Caco-2 (cell line): Measurements from ENCODE around the gene FAT3. TPM values are rescaled to one million over a fixed set of nuclear protein-coding genes. Genes with fewer than 3 reads are reported as not detected.

ENCODE experiments used
- BruUV-seq: library from RNA; stranded (reverse); fragments of 400-500 nt; replicated peaks from 2 replicates; lab custom pipeline; 2021; lab: Mats Ljungman, UMichigan
- CTCF ChIA-PET: fragments of 300-600 bp; sonication (Branson Sonifier 250); formaldehyde crosslinking; loops from one replicate; lab custom pipeline; 2022; ENCODE audit warnings: antibody characterized with exemption; lab: Charles Lee
- POLR2A ChIA-PET: fragments of 300-600 bp; sonication (Branson Sonifier 250); formaldehyde crosslinking; loops from one replicate; lab custom pipeline; 2022; ENCODE audit warnings: antibody characterized with exemption; lab: Charles Lee
- DNase-seq, 2 experiments: peaks; one replicate each; pipeline versions ENCODE4 v3.0.0 to v3.0.0-alpha.2; 2020 to 2022
- H3K27me3 ChIP-seq: replicated peaks from 2 replicates; pipeline ENCODE4 v1.6.0; 2011; ENCODE audit warnings: low read length; ENCODE audit not compliant: control insufficient read depth, insufficient read depth
- H3K36me3 ChIP-seq: 2 replicates; pipeline ENCODE4 v1.5.1; 2011; ENCODE audit warnings: low read length; ENCODE audit not compliant: control insufficient read depth, insufficient read depth
- H3K4me1 ChIP-seq: fragments of 250-450 bp; sonication (Bioruptor Pico); 2 replicates; pipeline ENCODE4 v1.5.1; 2020; ENCODE audit warnings: mild to moderate bottlenecking
- H3K4me3 ChIP-seq: 2 replicates; pipeline ENCODE4 v1.5.1; 2011; ENCODE audit warnings: low read depth, mild to moderate bottlenecking, control low read depth, low read length
- H3K9me3 ChIP-seq: fragments of 250-450 bp; sonication (Bioruptor Pico); 2 replicates; pipeline ENCODE4 v1.5.1; 2020; ENCODE audit warnings: mild to moderate bottlenecking, moderate library complexity
- H3K27ac Mint-ChIP-seq: one replicate; pipeline ENCODE4 v1.8.0; 2022; ENCODE audit warnings: mixed read lengths; ENCODE audit not compliant: unreplicated experiment
- H3K27me3 Mint-ChIP-seq: one replicate; pipeline ENCODE4 v1.8.0; 2022; ENCODE audit warnings: mixed read lengths; ENCODE audit not compliant: insufficient read depth, unreplicated experiment
- H3K36me3 Mint-ChIP-seq: one replicate; pipeline ENCODE4 v1.8.0; 2022; ENCODE audit warnings: mild to moderate bottlenecking, mixed read lengths; ENCODE audit not compliant: insufficient read depth, unreplicated experiment
- H3K4me1 Mint-ChIP-seq: one replicate; pipeline ENCODE4 v1.8.0; 2022; ENCODE audit warnings: low read depth, mixed read lengths; ENCODE audit not compliant: unreplicated experiment
- H3K4me3 Mint-ChIP-seq: one replicate; pipeline ENCODE4 v1.8.0; 2022; ENCODE audit warnings: mild to moderate bottlenecking, moderate library complexity, mixed read lengths; ENCODE audit not compliant: unreplicated experiment
- H3K9me3 Mint-ChIP-seq: one replicate; pipeline ENCODE4 v1.8.0; 2022; ENCODE audit warnings: mixed read lengths; ENCODE audit not compliant: unreplicated experiment
- intact Hi-C: fragments of 100-400 bp; cut with micrococcal nuclease; formaldehyde crosslinking; loops from one replicate; pipeline ENCODE4 v1.10.0; 2022; ENCODE audit not compliant: unreplicated experiment
- total RNA-seq: library from RNA; stranded (reverse); gene quantifications from 2 replicates; pipeline ENCODE4 v1.2.3, GENCODE V29; 2022
- TF ChIP-seq, protein P1 (sequence below), 2 experiments: fragments of 200-600 bp in 1 of 2; IDR thresholded peaks; 1 replicate in 1 of 2; 2 replicates in 1 of 2; pipeline versions ENCODE4 v1.5.1 to v1.8.0; 2011 to 2022; ENCODE audit warnings: antibody characterized with exemption in 1 of 2, control low read depth in 1 of 2, inconsistent platforms in 1 of 2, low read depth in 1 of 2, low read length in 1 of 2, mild to moderate bottlenecking in 1 of 2, moderate library complexity in 1 of 2; ENCODE audit not compliant: insufficient read depth in 1 of 2, severe bottlenecking in 1 of 2, unreplicated experiment in 1 of 2

FAT3 gene
- total RNA-seq, 1 experiment from 2014 or later, result 0.02 TPM

DNA sequence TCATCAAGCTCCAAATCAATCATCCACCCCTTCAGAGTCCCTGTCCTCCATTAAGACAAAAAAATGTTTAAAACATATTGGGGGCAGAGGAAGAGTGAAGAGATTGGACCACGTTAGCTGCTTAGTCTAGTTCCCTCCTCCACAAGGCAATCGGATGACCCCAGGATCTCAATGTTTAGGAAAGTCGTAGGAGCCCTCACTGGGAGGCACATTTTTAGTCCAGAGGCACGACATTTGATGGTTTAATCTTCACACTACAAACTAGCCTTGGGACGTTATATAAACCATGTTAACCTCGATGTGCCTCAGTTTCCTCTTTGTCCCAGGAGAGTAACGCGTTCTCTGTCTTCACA lies 588 bp upstream of the FAT3 start:
- no peaks in the 10 kb centered on the region for H3K4me1 Mint-ChIP-seq
- TF ChIP-seq, protein P1, sequence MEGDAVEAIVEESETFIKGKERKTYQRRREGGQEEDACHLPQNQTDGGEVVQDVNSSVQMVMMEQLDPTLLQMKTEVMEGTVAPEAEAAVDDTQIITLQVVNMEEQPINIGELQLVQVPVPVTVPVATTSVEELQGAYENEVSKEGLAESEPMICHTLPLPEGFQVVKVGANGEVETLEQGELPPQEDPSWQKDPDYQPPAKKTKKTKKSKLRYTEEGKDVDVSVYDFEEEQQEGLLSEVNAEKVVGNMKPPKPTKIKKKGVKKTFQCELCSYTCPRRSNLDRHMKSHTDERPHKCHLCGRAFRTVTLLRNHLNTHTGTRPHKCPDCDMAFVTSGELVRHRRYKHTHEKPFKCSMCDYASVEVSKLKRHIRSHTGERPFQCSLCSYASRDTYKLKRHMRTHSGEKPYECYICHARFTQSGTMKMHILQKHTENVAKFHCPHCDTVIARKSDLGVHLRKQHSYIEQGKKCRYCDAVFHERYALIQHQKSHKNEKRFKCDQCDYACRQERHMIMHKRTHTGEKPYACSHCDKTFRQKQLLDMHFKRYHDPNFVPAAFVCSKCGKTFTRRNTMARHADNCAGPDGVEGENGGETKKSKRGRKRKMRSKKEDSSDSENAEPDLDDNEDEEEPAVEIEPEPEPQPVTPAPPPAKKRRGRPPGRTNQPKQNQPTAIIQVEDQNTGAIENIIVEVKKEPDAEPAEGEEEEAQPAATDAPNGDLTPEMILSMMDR (IDR thresholded peaks at IDR 0.05; ENCODE audit: insufficient read depth in 1 of 2, low read depth in 1 of 2, low read length in 1 of 2, severe bottlenecking in 1 of 2, unreplicated experiment in 1 of 2), result no peak

DNA sequence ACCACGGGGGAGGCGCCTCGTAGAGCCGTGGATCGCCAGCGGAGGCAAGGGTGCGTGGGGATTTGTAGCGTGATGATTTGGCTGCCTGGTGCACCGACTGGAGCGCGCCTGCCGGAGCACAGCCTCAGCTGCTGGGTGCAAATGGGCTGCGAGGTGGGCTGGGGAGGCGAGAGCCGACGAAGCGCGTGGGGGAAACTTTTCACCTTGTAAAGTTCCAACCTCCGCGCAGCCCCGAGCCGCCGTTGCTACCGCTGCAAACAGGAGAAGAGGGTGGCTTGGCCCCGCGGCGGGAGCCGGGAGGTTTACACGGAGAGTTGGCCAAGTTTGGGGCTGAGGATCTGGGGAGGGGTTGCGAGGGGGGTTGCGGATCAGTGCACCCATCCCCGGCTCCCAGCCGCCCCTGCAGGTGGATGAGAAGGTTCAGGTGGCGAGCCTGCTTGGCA lies 528 bp downstream of the FAT3 start:
- no peak overlapping the region for H3K27ac Mint-ChIP-seq
- DNase-seq, result no peak
- BruUV-seq, result no TSS peak
- H3K4me3 Mint-ChIP-seq, result no peak overlapping the region
- Histone ChIP-seq H3K4me3 (no peak overlapping the region), H3K36me3 (no peaks in the 10 kb centered on the region), H3K27me3 (no peaks in the 10 kb centered on the region), H3K9me3 (peaks cover 13% of the 10 kb centered on the region; the same call in 1 of the 2 replicates), H3K4me1 (no peaks in the 10 kb centered on the region)
- TF ChIP-seq, protein P1 (IDR thresholded peaks at IDR 0.05; ENCODE audit: insufficient read depth in 1 of 2, low read depth in 1 of 2, low read length in 1 of 2, severe bottlenecking in 1 of 2, unreplicated experiment in 1 of 2), result no peak
- no peaks in the 10 kb centered on the region for H3K36me3 Mint-ChIP-seq
- no peaks in the 10 kb centered on the region for H3K27me3 Mint-ChIP-seq
- H3K4me1 Mint-ChIP-seq, result no peaks in the 10 kb centered on the region
- CTCF ChIA-PET, result no interaction called here
- POLR2A ChIA-PET, result no interaction called here
- peaks cover 12% of the 10 kb centered on the region for H3K9me3 Mint-ChIP-seq
- intact Hi-C loops, result no loop called here

More for the DNA sequence above, 588 bp upstream of the FAT3 start:
- Histone ChIP-seq H3K27me3 (no peaks in the 10 kb centered on the region), H3K4me3 (no peak overlapping the region), H3K4me1 (no peaks in the 10 kb centered on the region), H3K36me3 (no peaks in the 10 kb centered on the region), H3K9me3 (peaks cover 13% of the 10 kb centered on the region; the same call in 1 of the 2 replicates)
- intact Hi-C loops, result no loop called here
- no peaks in the 10 kb centered on the region for H3K27me3 Mint-ChIP-seq
- ChIA-PET CTCF (no interaction called here), POLR2A (no interaction called here)
- no peak overlapping the region for H3K4me3 Mint-ChIP-seq
- BruUV-seq, result no TSS peak
- no peak for DNase-seq
- no peak overlapping the region for H3K27ac Mint-ChIP-seq
- peaks cover 14% of the 10 kb centered on the region for H3K9me3 Mint-ChIP-seq
- H3K36me3 Mint-ChIP-seq, result no peaks in the 10 kb centered on the region

DNA sequence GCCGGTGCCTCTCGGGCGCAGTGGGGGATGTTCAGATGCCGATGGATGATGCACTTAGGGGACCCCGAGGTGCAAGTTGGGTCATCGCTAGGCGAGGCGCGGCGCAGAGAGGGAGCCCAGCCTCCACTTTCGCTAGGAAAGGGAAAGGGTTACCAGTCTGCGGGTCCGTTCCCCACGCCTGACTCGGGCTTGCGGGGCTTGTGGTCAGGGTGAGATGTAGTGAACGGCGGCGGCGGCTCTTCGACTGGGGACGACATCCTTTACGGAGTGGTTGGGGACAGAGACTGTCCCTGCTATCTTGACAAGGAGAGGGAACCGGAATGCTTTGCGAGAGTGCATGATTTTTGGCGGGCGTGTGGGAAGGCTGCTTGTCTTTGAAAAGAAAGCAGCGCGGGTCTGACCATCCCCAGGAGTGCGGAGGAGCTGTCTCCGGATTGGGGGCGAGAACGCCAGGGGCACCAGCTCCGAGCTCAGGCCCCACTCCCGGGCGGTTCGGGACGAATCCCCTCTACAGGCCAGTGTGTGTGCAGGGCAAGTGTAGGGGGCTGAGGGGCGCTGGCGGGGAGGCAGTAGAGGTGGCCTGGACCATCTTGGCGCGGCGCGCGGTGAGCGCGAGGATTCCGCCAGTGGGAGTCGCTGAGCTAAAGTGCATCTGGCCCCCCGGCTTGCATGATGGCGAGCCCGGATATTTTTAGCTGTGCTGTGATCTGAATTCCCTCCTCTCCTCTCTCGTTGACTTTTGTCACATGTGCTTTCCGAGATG lies 1.1 kb downstream of the FAT3 start:
- no TSS peak for BruUV-seq
- ChIA-PET CTCF (no interaction called here), POLR2A (no interaction called here)
- no peak for DNase-seq
- H3K27me3 ChIP-seq, result no peaks in the 10 kb centered on the region
- H3K4me1 ChIP-seq, result no peaks in the 10 kb centered on the region
- no peaks in the 10 kb centered on the region for H3K36me3 Mint-ChIP-seq
- no peaks in the 10 kb centered on the region for H3K4me1 Mint-ChIP-seq
- H3K4me3 Mint-ChIP-seq, result no peak overlapping the region
- intact Hi-C loops, result no loop called here
- H3K27ac Mint-ChIP-seq, result no peak overlapping the region
- no peak overlapping the region for H3K4me3 ChIP-seq
- no peaks in the 10 kb centered on the region for H3K27me3 Mint-ChIP-seq
- H3K36me3 ChIP-seq, result no peaks in the 10 kb centered on the region
- H3K9me3 ChIP-seq, result peaks cover 13% of the 10 kb centered on the region; the same call in 1 of the 2 replicates
- H3K9me3 Mint-ChIP-seq, result peaks cover 6% of the 10 kb centered on the region
- TF ChIP-seq, protein P1 (IDR thresholded peaks at IDR 0.05; ENCODE audit: insufficient read depth in 1 of 2, low read depth in 1 of 2, low read length in 1 of 2, severe bottlenecking in 1 of 2, unreplicated experiment in 1 of 2), result no peak
